ENCODE measurements around the gene TRIP13.

DNA sequence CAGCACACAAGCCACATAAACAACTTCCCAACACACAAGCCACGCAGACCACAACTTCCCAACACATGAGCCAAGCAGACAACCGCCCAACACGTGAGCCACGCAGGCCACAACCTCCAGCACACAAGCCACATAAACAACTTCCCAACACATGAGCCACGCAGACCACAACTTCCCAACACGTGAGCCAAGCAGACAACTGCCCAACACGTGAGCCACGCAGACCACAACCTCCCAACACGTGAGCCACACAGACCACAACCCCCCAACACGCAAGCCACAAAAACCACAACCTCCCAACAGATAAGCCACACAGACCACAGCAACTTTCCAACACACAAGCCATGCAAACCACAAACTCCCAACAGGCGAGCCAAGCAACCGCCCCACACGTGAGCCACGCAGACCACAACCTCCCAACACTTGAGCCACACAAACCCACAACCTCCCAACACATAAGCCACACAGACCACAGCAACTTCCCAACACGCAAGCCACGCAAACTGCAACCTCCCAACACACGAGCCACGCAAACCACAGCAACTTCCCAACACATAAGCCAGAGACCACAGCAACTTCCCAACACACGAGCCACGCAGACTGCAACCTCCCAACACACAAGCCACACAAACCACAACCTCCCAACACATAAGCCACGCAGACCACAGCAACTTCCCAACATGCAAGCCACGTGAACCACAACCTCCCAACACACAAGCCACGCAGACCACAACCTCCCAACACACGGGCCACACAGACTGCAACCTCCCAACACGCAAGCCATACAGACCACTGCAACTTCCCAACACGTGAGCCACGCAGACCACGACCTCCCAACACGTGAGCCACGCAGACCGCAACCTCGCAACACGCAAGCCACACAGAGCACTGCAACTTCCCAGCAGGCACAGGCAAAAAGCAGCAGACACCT is 10.2 kb upstream of the TRIP13 start:
- no peak for TF ChIP-seq EZH2 (IDR thresholded peaks at IDR 0.05; ENCODE audit: low read depth, unreplicated experiment)
- TF ChIP-seq, protein P1, sequence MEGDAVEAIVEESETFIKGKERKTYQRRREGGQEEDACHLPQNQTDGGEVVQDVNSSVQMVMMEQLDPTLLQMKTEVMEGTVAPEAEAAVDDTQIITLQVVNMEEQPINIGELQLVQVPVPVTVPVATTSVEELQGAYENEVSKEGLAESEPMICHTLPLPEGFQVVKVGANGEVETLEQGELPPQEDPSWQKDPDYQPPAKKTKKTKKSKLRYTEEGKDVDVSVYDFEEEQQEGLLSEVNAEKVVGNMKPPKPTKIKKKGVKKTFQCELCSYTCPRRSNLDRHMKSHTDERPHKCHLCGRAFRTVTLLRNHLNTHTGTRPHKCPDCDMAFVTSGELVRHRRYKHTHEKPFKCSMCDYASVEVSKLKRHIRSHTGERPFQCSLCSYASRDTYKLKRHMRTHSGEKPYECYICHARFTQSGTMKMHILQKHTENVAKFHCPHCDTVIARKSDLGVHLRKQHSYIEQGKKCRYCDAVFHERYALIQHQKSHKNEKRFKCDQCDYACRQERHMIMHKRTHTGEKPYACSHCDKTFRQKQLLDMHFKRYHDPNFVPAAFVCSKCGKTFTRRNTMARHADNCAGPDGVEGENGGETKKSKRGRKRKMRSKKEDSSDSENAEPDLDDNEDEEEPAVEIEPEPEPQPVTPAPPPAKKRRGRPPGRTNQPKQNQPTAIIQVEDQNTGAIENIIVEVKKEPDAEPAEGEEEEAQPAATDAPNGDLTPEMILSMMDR (conservative IDR thresholded peaks at IDR 0.05; ENCODE audit: low read depth in 2 of 2): no peak
- TF ChIP-seq REST (IDR thresholded peaks at IDR 0.05; ENCODE audit: unreplicated experiment): no peak
